GM12878 (cell line): Measurements from ENCODE around the gene AMPD3. TPM values are rescaled to one million over a fixed set of nuclear protein-coding genes. Genes with fewer than 3 reads are reported as not detected.

ENCODE experiments used
- ATAC-seq: fragments of 200-7000 bp; cut with Tn5 transposase; 3 replicates; pipeline ENCODE4 v1.9.1; 2020; ENCODE audit warnings: mild to moderate bottlenecking, moderate library complexity
- BruUV-seq: library from RNA; stranded (reverse); fragments of 400-500 nt; replicated peaks from 2 replicates; lab custom pipeline; 2021; lab: Mats Ljungman, UMichigan
- CTCF ChIA-PET: fragments of 300-600 bp; sonication (Branson Sonifier 250); formaldehyde crosslinking; extraction: SDS; loops from one replicate; lab custom pipeline; 2021; ENCODE audit warnings: inconsistent platforms; lab: Yijun Ruan, JAX
- POLR2A ChIA-PET: fragments of 350-600 bp; formaldehyde crosslinking; extraction: SDS; loops from one replicate; lab custom pipeline; 2021; ENCODE audit warnings: inconsistent platforms; lab: Charles Lee
- RAD21 ChIA-PET: fragments of 300-600 bp; sonication (Branson Sonifier 250); formaldehyde crosslinking; loops from one replicate; lab custom pipeline; 2023; ENCODE audit warnings: antibody characterized with exemption; ENCODE audit not compliant: unreplicated experiment; lab: Charles Lee
- SMC1A ChIA-PET: fragments of 300-600 bp; sonication (Branson Sonifier 250); formaldehyde crosslinking; loops from one replicate; lab custom pipeline; 2023; ENCODE audit not compliant: unreplicated experiment, uncharacterized antibody; lab: Charles Lee
- DNase-seq: peaks from one replicate; pipeline ENCODE4 v3.0.0-alpha.2; 2011; ENCODE audit warnings: low read depth, low spot score
- FAIRE-seq: peaks from 3 replicates; lab custom pipeline; 2011; peaks lifted over from hg19 to GRCh38; lab: Jason Lieb, UNC
- H2AFZ ChIP-seq: 2 replicates; pipeline ENCODE4 v1.6.0; 2011; ENCODE audit warnings: low read depth, low read length, control low read depth; ENCODE audit not compliant: control insufficient read depth
- H3K27ac ChIP-seq: 2 replicates; pipeline ENCODE4 v1.5.1; 2011; ENCODE audit warnings: control low read depth; ENCODE audit not compliant: control insufficient read depth, insufficient read depth
- H3K27me3 ChIP-seq, 2 experiments: replicated peaks in 1 of 2; 2 replicates each; pipeline versions ENCODE4 v1.6.0 to v1.6.1; 2011; ENCODE audit warnings: low read length in 1 of 2; ENCODE audit not compliant: control insufficient read depth in 2 of 2, insufficient read depth in 2 of 2
- H3K36me3 ChIP-seq, 2 experiments: 2 replicates each; pipeline ENCODE4 v1.5.1; 2011; ENCODE audit warnings: low read length in 1 of 2; ENCODE audit not compliant: control insufficient read depth in 2 of 2, insufficient read depth in 2 of 2
- H3K4me1 ChIP-seq: 2 replicates; pipeline ENCODE4 v1.6.1; 2011; ENCODE audit warnings: mild to moderate bottlenecking, low read length, moderate library complexity, mixed read lengths; ENCODE audit not compliant: control insufficient read depth, insufficient read depth
- H3K4me2 ChIP-seq: 2 replicates; pipeline ENCODE4 v1.6.0; 2011; ENCODE audit warnings: control low read depth; ENCODE audit not compliant: control insufficient read depth, insufficient read depth
- H3K4me3 ChIP-seq: fragments of 200-600 bp; sonication (generic); 2 replicates; pipeline ENCODE4 v1.5.1; 2016
- H3K79me2 ChIP-seq: 2 replicates; pipeline ENCODE4 v1.6.0; 2011; ENCODE audit warnings: low read length; ENCODE audit not compliant: control insufficient read depth, insufficient read depth
- H3K9ac ChIP-seq: 2 replicates; pipeline ENCODE4 v1.8.0; 2011; ENCODE audit warnings: low read length, control low read depth, mixed read lengths; ENCODE audit not compliant: control insufficient read depth, insufficient read depth
- H3K9me3 ChIP-seq: replicated peaks from 3 replicates; pipeline ENCODE4 v1.5.1; 2011; ENCODE audit warnings: mild to moderate bottlenecking, low read length; ENCODE audit not compliant: control insufficient read depth, insufficient read depth
- H4K20me1 ChIP-seq: 2 replicates; pipeline ENCODE4 v1.6.0; 2011; ENCODE audit not compliant: control insufficient read depth, insufficient read depth
- DPF2 ChIP-seq: fragments of 450-650 bp; IDR thresholded peaks from 2 replicates; pipeline ENCODE4 v1.6.1; 2017; ENCODE audit warnings: mild to moderate bottlenecking
- EZH2 ChIP-seq: IDR thresholded peaks from 2 replicates; pipeline ENCODE4 v1.6.1; 2012; ENCODE audit warnings: low read depth, mild to moderate bottlenecking, control low read depth, inconsistent platforms, low read length, borderline replicate concordance; ENCODE audit not compliant: control insufficient read depth
- FOS ChIP-seq: IDR thresholded peaks from 3 replicates; pipeline ENCODE4 v1.6.1; 2011; ENCODE audit warnings: borderline replicate concordance; ENCODE audit not compliant: insufficient read length; ENCODE audit errors: extremely low read depth
- NR2C1 ChIP-seq: fragments of 450-650 bp; IDR thresholded peaks from 2 replicates; pipeline ENCODE4 v1.6.1; 2017; ENCODE audit warnings: antibody characterized with exemption, mild to moderate bottlenecking, moderate library complexity
- POLR2A ChIP-seq: IDR thresholded peaks from 2 replicates; pipeline ENCODE4 v1.6.1; 2011; ENCODE audit warnings: low read depth, mild to moderate bottlenecking, low read length
- RCOR1 ChIP-seq: conservative IDR thresholded peaks from 2 replicates; pipeline ENCODE4 v1.6.1; 2012; ENCODE audit warnings: low read depth, low read length, improper control_type of control experiment
- SMARCA5 ChIP-seq: fragments of 450-650 bp; IDR thresholded peaks from 2 replicates; pipeline ENCODE4 v1.6.1; 2017; ENCODE audit warnings: mild to moderate bottlenecking
- SPI1 ChIP-seq: IDR thresholded peaks from 2 replicates; pipeline ENCODE4 v1.6.1; 2011; ENCODE audit warnings: low read depth, mild to moderate bottlenecking, low read length, moderate library complexity, borderline replicate concordance; ENCODE audit not compliant: insufficient read depth
- SUZ12 ChIP-seq: fragments of 200-600 bp; sonication (generic); IDR thresholded peaks from one replicate; pipeline ENCODE4 v1.6.1; 2018; ENCODE audit warnings: antibody characterized with exemption, mild to moderate bottlenecking; ENCODE audit not compliant: unreplicated experiment
- ZNF622 ChIP-seq: fragments of 450-650 bp; IDR thresholded peaks from 2 replicates; pipeline ENCODE4 v1.6.1; 2017; ENCODE audit warnings: mild to moderate bottlenecking, inconsistent platforms
- WGBS: methylation state at CpG from one replicate; pipeline ENCODE4 v1.1.6; 2016; ENCODE audit warnings: low lambda C conversion rate; ENCODE audit not compliant: insufficient replicate concordance, insufficient coverage; ENCODE audit errors: missing lambda C conversion rate; 5-methylcytosine and 5-hydroxymethylcytosine counted together
- in situ Hi-C: fragments of 300-500 bp; cut with MboI; formaldehyde crosslinking; loops from 9 replicates; pipeline ENCODE4 v1.14.3; 2018; ENCODE audit warnings: mixed read lengths
- intact Hi-C: fragments of 100-400 bp; cut with micrococcal nuclease; formaldehyde crosslinking; loops from one replicate; pipeline ENCODE4 v1.14.2; 2022; ENCODE audit not compliant: unreplicated experiment
- polyA plus RNA-seq, 11 experiments: library from polyadenylated mRNA; depleted of rRNA in 4 of 11; unstranded in 6 of 11; stranded (reverse) in 5 of 11; fragments of >200 nt; fragmentation: Nextera tagmentation in 4 of 11; fragmentation: Illumina TruSeq in 1 of 11; extraction: Ambion mirVana in 4 of 11; extraction: Trizol in 1 of 11; gene quantifications; 1 replicate in 1 of 11; 2 replicates in 10 of 11; pipeline versions ENCODE4 v1.2.1 to v1.2.3, GENCODE V29; 2011 to 2016; ENCODE audit warnings: inconsistent platforms in 2 of 11, missing spikeins in 2 of 11, low read depth in 1 of 11
- total RNA-seq, 4 experiments: library from RNA; depleted of rRNA in 3 of 4; stranded (reverse); fragments of >200 nt in 3 of 4; fragmentation: Illumina TruSeq in 1 of 4; extraction: Trizol in 1 of 4; gene quantifications; 2 replicates each; pipeline versions ENCODE4 v1.2.1 to v1.2.3, GENCODE V29; 2013 to 2021
- TF ChIP-seq, protein P1 (sequence below): IDR thresholded peaks from 2 replicates; pipeline ENCODE4 v1.6.1; 2012; ENCODE audit warnings: improper control_type of control experiment, low read depth, low read length; ENCODE audit not compliant: insufficient replicate concordance

The AMPD3 gene
- total and polyA plus RNA-seq, 10 of the 15 experiments (the other 5 are each of a cell fraction or from before 2014, with no cell fraction given): 5.6 to 28.6 (median 15.9) TPM

DNA sequence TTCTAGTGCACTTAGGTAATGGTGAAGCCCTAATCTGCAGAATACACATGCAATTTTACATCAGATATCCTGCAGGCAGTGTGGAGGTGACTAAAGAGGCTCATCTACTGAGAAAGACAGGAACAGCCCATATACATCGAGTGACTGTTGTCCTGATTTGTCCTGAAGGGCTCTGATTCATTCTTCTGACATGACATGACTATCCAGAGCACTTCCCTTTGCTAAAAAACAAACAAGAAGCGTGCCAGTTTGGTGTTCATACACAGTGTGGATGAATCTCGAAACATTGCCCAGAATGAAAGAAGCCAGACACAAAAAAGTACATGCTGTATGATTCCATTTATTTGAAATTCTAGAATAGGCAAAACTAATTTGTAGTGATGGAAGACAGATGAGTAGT, 48.0 kb upstream of the AMPD3 start (continued):
- TF ChIP-seq, protein P1, sequence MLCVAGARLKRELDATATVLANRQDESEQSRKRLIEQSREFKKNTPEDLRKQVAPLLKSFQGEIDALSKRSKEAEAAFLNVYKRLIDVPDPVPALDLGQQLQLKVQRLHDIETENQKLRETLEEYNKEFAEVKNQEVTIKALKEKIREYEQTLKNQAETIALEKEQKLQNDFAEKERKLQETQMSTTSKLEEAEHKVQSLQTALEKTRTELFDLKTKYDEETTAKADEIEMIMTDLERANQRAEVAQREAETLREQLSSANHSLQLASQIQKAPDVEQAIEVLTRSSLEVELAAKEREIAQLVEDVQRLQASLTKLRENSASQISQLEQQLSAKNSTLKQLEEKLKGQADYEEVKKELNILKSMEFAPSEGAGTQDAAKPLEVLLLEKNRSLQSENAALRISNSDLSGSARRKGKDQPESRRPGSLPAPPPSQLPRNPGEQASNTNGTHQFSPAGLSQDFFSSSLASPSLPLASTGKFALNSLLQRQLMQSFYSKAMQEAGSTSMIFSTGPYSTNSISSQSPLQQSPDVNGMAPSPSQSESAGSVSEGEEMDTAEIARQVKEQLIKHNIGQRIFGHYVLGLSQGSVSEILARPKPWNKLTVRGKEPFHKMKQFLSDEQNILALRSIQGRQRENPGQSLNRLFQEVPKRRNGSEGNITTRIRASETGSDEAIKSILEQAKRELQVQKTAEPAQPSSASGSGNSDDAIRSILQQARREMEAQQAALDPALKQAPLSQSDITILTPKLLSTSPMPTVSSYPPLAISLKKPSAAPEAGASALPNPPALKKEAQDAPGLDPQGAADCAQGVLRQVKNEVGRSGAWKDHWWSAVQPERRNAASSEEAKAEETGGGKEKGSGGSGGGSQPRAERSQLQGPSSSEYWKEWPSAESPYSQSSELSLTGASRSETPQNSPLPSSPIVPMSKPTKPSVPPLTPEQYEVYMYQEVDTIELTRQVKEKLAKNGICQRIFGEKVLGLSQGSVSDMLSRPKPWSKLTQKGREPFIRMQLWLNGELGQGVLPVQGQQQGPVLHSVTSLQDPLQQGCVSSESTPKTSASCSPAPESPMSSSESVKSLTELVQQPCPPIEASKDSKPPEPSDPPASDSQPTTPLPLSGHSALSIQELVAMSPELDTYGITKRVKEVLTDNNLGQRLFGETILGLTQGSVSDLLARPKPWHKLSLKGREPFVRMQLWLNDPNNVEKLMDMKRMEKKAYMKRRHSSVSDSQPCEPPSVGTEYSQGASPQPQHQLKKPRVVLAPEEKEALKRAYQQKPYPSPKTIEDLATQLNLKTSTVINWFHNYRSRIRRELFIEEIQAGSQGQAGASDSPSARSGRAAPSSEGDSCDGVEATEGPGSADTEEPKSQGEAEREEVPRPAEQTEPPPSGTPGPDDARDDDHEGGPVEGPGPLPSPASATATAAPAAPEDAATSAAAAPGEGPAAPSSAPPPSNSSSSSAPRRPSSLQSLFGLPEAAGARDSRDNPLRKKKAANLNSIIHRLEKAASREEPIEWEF: no peak
- TF ChIP-seq ZNF622 (no peak), POLR2A (no peak), SUZ12 (no peak)

DNA sequence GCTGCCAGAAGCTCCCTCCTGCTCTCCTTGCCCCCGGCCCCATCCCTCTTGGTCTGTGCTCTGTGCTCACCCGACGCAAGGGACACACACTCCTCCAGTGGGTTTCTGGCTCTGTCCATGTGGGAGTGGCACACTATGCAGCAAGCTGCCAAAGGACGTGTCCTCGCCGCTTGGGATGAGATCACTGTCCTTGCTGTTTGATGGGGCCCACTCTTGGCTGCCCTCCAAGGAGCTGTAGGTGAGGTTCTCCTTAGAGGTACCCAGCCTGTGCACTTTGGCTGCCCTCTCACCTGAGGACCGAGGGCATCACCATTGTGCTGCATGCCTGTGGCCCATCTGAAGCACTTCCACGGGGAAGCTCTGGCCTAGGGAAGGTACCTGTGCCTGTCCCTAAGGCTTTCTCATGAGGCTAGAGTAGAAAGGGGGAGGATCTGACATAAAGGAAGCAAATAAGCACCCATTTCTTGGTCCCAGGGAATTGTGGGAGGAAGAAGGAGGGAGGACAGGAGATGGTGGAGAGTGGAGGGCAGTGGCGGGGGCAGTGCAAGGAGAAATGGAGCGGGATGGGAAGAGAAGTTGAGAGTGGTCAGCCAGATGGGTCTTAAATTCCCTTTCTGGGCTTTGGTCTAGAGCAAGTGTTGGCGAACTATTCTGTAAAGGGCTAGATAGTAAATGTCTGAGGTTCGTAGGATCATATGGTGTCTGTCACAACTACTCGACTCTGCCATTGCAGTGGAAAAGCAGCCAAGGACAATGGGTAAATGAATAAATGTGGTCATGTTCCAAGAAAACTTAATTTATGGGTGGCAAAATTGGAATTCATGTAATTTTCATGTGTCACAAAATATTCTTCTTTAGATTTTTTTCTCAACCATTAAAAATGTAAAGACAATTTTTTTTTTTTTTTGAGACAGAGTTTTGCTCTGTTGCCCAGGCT, 47.0 kb upstream of the AMPD3 start:
- no peak for ATAC-seq
- H4K20me1 ChIP-seq: no peaks in the 10 kb centered on the region; the same call in 1 of the 2 replicates
- no peaks in the 10 kb centered on the region for H3K9me3 ChIP-seq
- H3K27ac ChIP-seq: no peak overlapping the region
- POLR2A ChIA-PET: no interaction called here
- RAD21 ChIA-PET: interaction anchor here (1.1 kb wide), 1 partner anchor 248 kb away, joined by 3 read pairs; no protein-coding TSS in a partner anchor
- H3K27me3 ChIP-seq: no peaks in the 10 kb centered on the region; a peak in 1 of 4 replicates
- no TSS peak for BruUV-seq
- no peak overlapping the region for H2AFZ ChIP-seq
- CTCF ChIA-PET: interaction anchor here (1.1 to 1.3 kb wide), 2 partner anchors 41 to 80 kb away, joined by 3 read pairs; no protein-coding TSS in a partner anchor
- 63% methylated on average over 13 of the region's 13 CpGs for WGBS
- in situ Hi-C loops: loop anchor here (5.0 kb wide), 2 partner anchors 244 to 329 kb away; no protein-coding TSS in a partner anchor
- TF ChIP-seq DPF2 (no peak), EZH2 (no peak), FOS (no peak), SMARCA5 (no peak), SPI1 (no peak), NR2C1 (no peak), POLR2A (no peak), RCOR1 (no peak)
- TF ChIP-seq, all 136 proteins: peak for 0
- H3K9ac ChIP-seq: no peak overlapping the region
- H3K4me3 ChIP-seq: no peak overlapping the region
- FAIRE-seq (no peak), DNase-seq (no peak)
- H3K36me3 ChIP-seq: no peaks in the 10 kb centered on the region
- no peaks in the 10 kb centered on the region for H3K79me2 ChIP-seq
- no peak overlapping the region for H3K4me2 ChIP-seq
- intact Hi-C loops: no loop called here
- no peaks in the 10 kb centered on the region for H3K4me1 ChIP-seq
- SMC1A ChIA-PET: interaction anchor here (1.3 to 1.6 kb wide), 2 partner anchors 246 to 330 kb away, joined by 3 read pairs; no protein-coding TSS in a partner anchor
